Stimulated activated CD4-positive, alpha-beta T cell treated with anti-CD3 and anti-CD28 coated beads, TNF-alpha, amount 100 ng/mL, for 48 hours (primary cell): Measurements from ENCODE around the gene ASIC5.
"Not testable (repeated sequence)": the region's sequence is repeated elsewhere in the genome, so short reads cannot be mapped to it uniquely, and the experiment has no call there.

Source experiments
- DNase-seq, 3 donors: peaks; one replicate each; pipeline ENCODE4 v3.0.0-alpha.2; 2020; ENCODE audit warnings: low read depth in 3 of 3

The ASIC5 gene

GRCh38 chr4:155800685-155801343, 65.3 kb downstream of the ASIC5 start:
- DNase-seq: no peak

DNA sequence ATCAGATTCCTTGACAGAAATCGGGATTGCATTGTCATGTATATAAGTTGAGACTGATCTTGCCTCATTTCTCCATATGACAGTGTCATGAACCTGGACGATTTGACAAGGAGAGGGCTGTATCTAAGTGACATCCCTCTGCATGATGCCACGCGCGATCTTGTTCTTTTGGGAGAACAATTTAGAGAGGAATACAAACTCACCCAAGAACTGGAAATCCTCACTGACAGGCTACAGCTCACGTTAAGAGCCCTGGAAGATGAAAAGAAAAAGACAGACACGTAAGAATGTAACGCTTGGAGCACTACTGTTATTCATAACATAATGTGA, 66.3 kb downstream of the ASIC5 start:
- DNase-seq: no peak

GRCh38 chr4:155799116-155799793, 66.8 kb downstream of the ASIC5 start:
- no peak for DNase-seq

DNA sequence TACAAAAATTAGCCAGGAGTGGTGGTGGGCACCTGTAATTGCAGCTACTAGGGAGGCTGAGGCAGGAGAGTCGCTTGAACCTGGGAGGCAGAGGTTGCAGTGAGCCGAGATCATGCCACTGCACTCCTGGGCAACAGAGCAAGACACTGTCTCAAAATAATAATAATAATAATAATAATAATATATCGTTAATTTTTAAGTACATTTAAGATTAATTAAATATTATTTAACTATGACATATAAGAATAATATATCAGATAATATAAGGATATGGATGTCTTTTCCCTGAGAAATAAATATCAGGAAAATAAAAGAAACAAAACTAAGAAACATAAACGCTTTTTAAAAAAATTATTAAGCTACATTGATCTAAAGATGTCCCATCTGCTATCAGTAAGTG, 68.5 kb downstream of the ASIC5 start:
- not testable (repeated sequence) for DNase-seq

- DNase-seq: no peak
Observed at GRCh38 chr4:155795991-155796390, 70.1 kb downstream of the ASIC5 start.

DNA sequence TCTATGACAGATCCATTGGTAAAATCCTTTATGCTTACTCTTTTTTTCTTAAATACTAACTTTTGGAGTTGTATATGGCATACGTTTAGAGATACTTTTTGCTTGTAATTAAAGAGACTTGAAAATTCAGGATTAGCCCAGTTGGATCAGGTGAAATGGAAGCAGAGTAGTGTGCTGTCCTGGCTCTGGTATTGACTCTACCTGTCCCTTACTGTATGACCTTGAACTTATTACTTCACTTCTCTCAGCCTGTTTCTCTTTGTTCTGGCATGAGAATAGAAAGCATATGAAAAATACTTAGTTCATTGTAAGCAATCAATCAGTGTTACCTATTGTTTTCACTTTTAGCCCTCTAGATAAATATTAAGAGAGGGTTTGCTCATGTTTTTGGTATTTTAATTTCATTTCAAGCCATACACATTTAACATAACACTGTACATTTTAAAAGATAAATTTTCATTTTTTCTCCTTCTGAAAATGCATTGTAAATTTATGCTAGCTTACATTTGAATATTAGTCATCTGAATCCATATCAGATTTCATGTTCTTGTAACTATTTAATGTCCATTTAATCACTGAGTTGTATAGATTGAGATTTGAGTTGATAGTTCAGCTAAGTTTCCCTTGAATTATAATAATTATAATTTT, 71.4 kb downstream of the ASIC5 start:
- DNase-seq: no peak

GRCh38 chr4:155789982-155790381, 76.1 kb downstream of the ASIC5 start:
- DNase-seq: no peak

- no peak for DNase-seq
Observed at GRCh38 chr4:155789391-155789790, 76.7 kb downstream of the ASIC5 start.

DNA sequence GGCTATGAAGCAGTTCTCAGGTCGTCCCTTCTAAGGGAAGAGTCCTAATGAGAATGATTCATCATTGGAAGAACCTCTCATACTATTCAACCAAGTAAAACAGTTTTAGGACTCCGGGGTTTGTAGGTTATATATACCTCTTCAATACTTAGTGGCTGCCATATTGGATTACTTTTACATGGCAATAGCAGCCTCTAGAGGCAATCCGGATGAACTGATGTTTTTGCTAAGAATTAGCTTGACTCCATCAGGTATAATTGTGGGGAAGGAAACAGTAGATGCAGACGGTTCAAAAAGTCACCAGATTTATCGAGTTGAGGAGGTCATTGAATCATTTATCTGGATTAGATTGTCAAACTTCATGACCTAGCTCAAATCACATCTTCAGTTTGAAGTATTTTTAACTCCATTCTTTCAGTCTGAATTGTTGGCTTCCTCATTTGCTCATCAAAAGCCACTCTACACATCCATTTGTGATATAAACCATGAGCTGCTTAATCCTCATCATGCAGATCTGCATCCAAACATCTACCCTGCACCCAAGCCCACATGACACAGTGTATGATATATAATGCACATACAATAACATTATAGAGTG, 78.9 kb downstream of the ASIC5 start:
- no peak for DNase-seq

GRCh38 chr4:155785828-155786227, 80.2 kb downstream of the ASIC5 start:
- DNase-seq: no peak

- DNase-seq: no peak
Observed at GRCh38 chr4:155784637-155785036, 81.4 kb downstream of the ASIC5 start.

DNA sequence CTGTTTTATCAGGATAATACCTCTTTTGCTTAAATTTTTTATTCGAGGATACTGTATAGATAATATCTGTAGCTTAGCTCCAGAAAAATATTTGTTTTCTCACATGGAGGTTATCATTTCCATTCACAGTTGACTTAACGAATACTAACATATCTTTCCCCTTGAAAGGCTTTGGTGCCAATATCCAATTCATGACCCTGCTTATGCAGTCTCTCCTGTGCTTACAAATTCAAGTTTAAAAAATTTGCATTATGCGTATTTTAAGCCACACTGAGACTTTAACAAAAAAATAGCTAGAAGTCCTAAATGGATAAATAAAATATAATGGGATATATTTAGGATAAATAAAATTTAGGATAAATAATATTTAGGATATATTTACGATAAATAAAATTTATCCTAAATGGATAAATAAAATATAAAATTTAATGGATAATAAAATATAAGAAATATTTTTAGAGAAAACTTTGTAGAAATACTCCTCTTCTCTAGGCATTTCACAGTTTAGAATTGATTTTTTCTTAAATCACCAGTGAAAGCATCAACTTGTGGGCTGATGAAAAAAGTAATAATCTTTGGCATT, 84.7 kb downstream of the ASIC5 start:
- DNase-seq: no peak

DNA sequence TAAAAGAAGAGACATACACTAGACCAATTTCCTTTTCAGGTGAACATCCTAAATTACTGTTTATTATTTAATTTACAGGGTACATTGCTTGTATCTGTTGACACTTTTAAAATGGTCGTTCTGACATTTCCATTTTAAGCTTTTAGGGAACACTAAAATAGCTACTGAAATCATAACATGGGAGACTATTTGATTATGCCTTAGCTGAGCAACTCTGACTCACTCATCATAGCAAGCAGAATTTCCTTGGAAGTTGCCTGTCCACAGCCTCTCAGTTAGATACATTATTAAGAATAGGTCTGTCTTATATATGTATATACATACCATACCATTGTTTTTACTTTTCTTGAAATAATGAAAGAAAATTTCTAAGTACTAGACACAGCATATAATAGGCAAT, 85.3 kb downstream of the ASIC5 start:
- no peak for DNase-seq
